NB4 (cell line): ENCODE results near the gene DLGAP4.

Source experiments
- DNase-seq: peaks from one replicate; pipeline ENCODE4 v3.0.0; 2010; ENCODE audit warnings: low read depth
- H3K4me3 ChIP-seq: one replicate; pipeline ENCODE4 v1.5.1; 2011; ENCODE audit warnings: mild to moderate bottlenecking, low read depth, low read length, moderate library complexity
- MYC ChIP-seq: IDR thresholded peaks from 2 replicates; pipeline ENCODE4 v1.6.1; 2011; ENCODE audit warnings: low read depth, low read length
- POLR2A ChIP-seq: IDR thresholded peaks from 2 replicates; pipeline ENCODE4 v1.6.1; 2011; ENCODE audit warnings: mild to moderate bottlenecking; ENCODE audit not compliant: insufficient read length; ENCODE audit errors: extremely low read depth
- TF ChIP-seq, protein P1 (sequence below): IDR thresholded peaks from 2 replicates; pipeline ENCODE4 v1.6.1; 2011; ENCODE audit warnings: low read depth, low read length
- TF ChIP-seq, protein P2 (sequence below): IDR thresholded peaks from one replicate; pipeline ENCODE4 v1.5.1; 2012; ENCODE audit warnings: low read depth, low read length

Gene DLGAP4

DNA sequence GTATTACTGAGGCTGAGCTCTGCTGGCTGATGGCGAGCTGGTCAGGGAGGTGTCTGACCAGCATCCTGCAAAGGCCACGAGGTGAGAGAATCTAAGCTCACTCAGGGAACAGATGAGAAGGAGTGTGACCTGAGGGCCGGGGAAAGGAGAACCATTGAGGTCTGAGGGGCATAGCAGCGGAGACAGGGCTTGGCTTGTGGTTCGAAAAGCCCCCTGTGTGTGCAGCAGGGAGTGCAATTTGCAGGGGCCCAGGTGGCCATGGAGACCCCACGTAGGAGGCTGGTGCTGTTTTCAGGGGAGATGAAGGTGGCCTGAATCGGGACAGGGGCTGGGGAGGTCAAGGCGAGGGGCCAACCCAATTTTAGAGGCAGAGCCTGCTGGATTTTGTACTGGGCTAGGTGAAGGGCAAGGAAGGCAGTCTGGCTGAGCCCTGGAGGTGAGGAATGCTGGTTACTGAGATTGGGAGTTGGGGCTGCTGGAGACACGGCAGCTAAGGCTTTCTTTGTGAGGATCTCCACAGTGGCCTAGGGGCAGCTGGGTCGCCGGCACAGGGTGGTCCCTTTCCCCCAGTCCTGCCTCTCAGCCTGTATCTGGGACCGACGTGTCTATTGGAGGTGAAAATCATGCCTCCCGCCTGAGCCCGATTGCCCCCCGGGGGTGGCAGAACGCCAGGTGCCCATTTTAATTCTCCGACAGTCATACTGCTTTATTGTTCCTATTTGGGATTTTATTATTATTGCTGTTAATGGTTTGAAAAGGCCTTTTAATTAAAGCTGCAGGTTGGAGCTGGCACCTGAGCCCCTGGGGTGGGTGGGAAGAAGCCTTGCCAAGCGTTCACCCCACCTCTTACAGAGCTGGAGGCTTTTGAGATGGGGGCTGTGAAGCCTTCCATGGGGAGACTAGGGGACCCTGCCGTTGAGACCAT lies 28.4 kb downstream of the DLGAP4 start:
- TF ChIP-seq, protein P1, sequence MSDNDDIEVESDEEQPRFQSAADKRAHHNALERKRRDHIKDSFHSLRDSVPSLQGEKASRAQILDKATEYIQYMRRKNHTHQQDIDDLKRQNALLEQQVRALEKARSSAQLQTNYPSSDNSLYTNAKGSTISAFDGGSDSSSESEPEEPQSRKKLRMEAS, result no peak
- TF ChIP-seq POLR2A (no peak), MYC (no peak)
- TF ChIP-seq, protein P2, sequence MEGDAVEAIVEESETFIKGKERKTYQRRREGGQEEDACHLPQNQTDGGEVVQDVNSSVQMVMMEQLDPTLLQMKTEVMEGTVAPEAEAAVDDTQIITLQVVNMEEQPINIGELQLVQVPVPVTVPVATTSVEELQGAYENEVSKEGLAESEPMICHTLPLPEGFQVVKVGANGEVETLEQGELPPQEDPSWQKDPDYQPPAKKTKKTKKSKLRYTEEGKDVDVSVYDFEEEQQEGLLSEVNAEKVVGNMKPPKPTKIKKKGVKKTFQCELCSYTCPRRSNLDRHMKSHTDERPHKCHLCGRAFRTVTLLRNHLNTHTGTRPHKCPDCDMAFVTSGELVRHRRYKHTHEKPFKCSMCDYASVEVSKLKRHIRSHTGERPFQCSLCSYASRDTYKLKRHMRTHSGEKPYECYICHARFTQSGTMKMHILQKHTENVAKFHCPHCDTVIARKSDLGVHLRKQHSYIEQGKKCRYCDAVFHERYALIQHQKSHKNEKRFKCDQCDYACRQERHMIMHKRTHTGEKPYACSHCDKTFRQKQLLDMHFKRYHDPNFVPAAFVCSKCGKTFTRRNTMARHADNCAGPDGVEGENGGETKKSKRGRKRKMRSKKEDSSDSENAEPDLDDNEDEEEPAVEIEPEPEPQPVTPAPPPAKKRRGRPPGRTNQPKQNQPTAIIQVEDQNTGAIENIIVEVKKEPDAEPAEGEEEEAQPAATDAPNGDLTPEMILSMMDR, result no peak
- DNase-seq, result no peak
- H3K4me3 ChIP-seq, result no peak overlapping the region

DNA sequence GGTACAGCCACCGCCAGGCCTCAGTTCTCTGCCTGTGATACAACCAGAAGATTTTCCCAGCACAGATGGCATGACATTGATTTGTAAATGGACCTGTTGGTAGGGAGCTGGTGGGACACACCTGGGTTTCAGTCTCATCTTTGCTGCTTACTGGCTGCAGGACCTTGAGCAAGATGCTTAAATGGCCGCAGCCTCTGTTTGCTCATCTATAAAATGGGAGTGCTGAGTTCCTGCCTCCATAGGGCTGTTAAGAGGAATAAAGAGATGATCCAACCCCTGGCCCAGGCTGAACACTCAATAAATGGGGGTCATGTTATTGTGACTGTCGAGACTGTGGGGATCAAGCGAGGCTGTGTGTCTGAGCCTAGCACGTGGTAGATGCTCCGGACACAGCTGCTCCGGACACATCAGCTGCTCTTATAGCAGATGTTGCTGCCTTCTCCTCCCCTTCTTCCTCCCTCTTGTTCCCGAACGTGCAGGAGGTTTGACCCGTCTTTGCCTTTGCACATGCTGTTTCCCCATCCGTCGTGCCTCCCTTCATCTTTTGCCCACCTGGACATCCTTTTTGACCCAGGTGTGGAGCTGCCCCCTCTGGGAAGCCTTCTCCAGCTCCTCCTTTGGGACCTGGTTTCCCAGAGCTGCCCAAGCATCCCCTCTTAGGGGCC lies 29.2 kb downstream of the DLGAP4 start:
- DNase-seq, result no peak
- H3K4me3 ChIP-seq, result no peak overlapping the region
- TF ChIP-seq, protein P2, result no peak
- TF ChIP-seq, protein P1, result no peak
- TF ChIP-seq MYC (no peak), POLR2A (no peak)

DNA sequence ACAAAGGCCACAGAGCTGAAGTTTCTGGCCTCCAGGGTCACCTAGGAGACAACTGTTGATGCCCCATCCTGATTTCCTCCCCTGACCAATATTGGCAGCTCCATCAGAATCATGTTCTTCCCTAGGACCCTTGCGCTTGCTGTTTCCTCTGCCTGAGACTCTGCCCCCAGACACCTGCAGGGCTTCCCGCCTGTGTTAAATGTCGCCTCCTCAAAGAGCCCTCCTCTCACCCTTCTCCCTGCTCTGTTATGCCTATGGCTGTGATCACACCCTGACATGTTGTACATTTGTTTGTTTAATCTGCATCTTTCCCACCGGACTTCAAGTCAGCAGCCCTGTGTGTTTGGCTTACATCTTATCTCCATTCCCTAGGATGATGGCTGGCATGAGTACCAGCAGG lies 30.1 kb downstream of the DLGAP4 start:
- H3K4me3 ChIP-seq, result no peak overlapping the region
- TF ChIP-seq POLR2A (no peak), MYC (no peak)
- TF ChIP-seq, protein P1, result no peak
- TF ChIP-seq, protein P2, result no peak
- no peak for DNase-seq

DNA sequence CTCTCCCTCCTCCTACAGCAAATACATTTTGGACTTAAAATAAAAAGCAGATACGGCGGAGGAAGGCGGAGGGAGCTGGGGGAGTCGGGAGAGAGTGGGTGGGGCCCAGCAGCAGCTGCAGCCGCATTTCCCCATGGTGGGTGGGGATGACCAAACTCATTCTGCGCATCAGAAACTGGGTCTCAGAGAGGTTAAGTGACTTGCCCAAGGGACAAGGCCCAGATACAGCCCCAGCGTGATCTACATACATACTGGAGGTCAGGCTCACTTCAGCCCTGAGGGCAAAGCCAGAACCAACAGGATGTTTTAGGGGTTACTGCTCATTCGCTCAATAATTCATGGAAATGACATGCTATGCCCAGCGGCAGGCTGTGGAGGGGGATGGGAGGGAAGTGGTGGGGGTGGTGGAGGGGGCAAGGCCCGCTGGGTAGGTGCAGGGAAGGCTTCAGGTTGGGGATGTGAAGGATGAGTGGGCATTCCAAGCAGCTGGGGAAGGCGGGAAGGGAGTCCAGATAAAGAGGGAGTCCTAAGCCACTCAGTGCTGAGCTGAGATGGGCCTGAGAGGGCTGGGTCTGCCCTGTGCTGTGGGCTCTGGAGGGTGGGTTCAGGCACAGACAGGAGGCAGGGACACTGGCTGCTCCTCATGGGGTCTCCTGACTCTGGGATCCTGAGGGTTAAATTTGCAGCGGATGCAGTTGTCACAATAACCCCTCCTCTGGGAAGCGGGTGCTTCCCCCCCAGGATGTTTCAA lies 31.0 kb downstream of the DLGAP4 start:
- TF ChIP-seq, protein P2, result no peak
- TF ChIP-seq POLR2A (no peak), MYC (no peak)
- TF ChIP-seq, protein P1, result no peak
- no peak for DNase-seq
- H3K4me3 ChIP-seq, result no peak overlapping the region

DNA sequence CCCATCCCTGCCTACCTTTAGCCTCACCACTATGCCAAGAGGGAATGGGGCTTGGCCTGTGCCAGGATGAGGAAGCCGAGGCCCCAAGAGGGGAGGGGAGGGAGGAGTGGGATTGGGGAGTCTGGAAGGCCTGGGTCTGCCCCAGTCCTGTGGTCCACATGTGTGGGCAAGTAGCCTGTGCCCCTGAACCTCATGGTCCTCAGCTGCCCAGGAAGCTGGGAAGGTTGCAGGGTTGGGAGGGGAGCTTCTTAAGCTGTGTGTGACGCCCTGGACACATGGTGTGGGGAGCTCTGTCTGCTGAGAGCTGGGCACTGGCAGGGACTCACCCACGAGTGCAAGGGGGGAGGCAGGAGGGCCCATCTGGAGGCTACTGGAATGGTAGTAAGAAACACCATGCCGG lies 31.7 kb downstream of the DLGAP4 start:
- no peak overlapping the region for H3K4me3 ChIP-seq
- TF ChIP-seq, protein P2, result no peak
- no peak for TF ChIP-seq POLR2A
- no peak for TF ChIP-seq MYC
- TF ChIP-seq, protein P1, result no peak
- no peak for DNase-seq
